T1000 (cell line): ENCODE measurements around the gene RAC3.

Experiments
- DNase-seq: peaks from one replicate; lab custom pipeline; 2025; ENCODE audit warnings: mixed read lengths; lab: John Stamatoyannopoulos, UW

Gene RAC3

GRCh38 chr17:81999587-81999975, 31.9 kb upstream of the RAC3 start:
- DNase-seq, result no peak

GRCh38 chr17:81999976-82000802, 31.3 kb upstream of the RAC3 start:
- DNase-seq, result no peak

- DNase-seq, result no peak
Measured at GRCh38 chr17:82000803-82001570, 30.5 kb upstream of the RAC3 start.

GRCh38 chr17:82001571-82002056, 29.9 kb upstream of the RAC3 start:
- no peak for DNase-seq

GRCh38 chr17:82003411-82004381, 27.8 kb upstream of the RAC3 start:
- peak; percentile 97 for DNase-seq

GRCh38 chr17:82004517-82005455, 26.7 kb upstream of the RAC3 start:
- DNase-seq, result no peak

- DNase-seq, result no peak
Measured at GRCh38 chr17:82005701-82006348, 25.7 kb upstream of the RAC3 start.

- DNase-seq, result peak; percentile 17
Measured at GRCh38 chr17:82006468-82007227, 24.8 kb upstream of the RAC3 start.

GRCh38 chr17:82007228-82007494, 24.3 kb upstream of the RAC3 start:
- no peak for DNase-seq

GRCh38 chr17:82007495-82008257, 23.8 kb upstream of the RAC3 start:
- DNase-seq, result no peak

- DNase-seq, result no peak
Measured at GRCh38 chr17:82008258-82008940, 23.1 kb upstream of the RAC3 start.

- DNase-seq, result no peak
Measured at GRCh38 chr17:82008941-82009405, 22.5 kb upstream of the RAC3 start.

- no peak for DNase-seq
Measured at GRCh38 chr17:82009413-82009812, 22.1 kb upstream of the RAC3 start.

- no peak for DNase-seq
Measured at GRCh38 chr17:82010575-82011525, 20.6 kb upstream of the RAC3 start.

GRCh38 chr17:82011617-82012187, 19.8 kb upstream of the RAC3 start:
- DNase-seq, result no peak

GRCh38 chr17:82012261-82012639, 19.2 kb upstream of the RAC3 start:
- DNase-seq, result no peak
